HUES48 (cell line): Measurements from ENCODE around the gene FOXK1.
A peak's percentile ranks its signal among the peaks of the same experiment; 100 is the strongest.

Source experiments
- H3K27ac ChIP-seq: one replicate; pipeline ENCODE4 v1.7.0; 2013; ENCODE audit warnings: low read depth, low read length, inconsistent platforms
- H3K27me3 ChIP-seq: 2 replicates; pipeline ENCODE4 v1.6.1; 2013; ENCODE audit warnings: mild to moderate bottlenecking, low read length; ENCODE audit not compliant: control insufficient read depth, insufficient read depth
- H3K36me3 ChIP-seq: 2 replicates; pipeline ENCODE4 v1.6.1; 2013; ENCODE audit warnings: low read length; ENCODE audit not compliant: control insufficient read depth, insufficient read depth
- H3K4me1 ChIP-seq: 2 replicates; pipeline ENCODE4 v1.6.1; 2013; ENCODE audit warnings: mild to moderate bottlenecking, low read length; ENCODE audit not compliant: control insufficient read depth, insufficient read depth
- H3K4me3 ChIP-seq: 2 replicates; pipeline ENCODE4 v1.5.1; 2013; ENCODE audit warnings: mild to moderate bottlenecking, low read depth, low read length
- H3K9ac ChIP-seq: 2 replicates; pipeline ENCODE4 v1.6.1; 2013; ENCODE audit warnings: mild to moderate bottlenecking, low read depth, low read length, moderate library complexity
- H3K9me3 ChIP-seq: 2 replicates; pipeline ENCODE4 v1.6.1; 2013; ENCODE audit warnings: low read length; ENCODE audit not compliant: control insufficient read depth, insufficient read depth

Gene FOXK1

DNA sequence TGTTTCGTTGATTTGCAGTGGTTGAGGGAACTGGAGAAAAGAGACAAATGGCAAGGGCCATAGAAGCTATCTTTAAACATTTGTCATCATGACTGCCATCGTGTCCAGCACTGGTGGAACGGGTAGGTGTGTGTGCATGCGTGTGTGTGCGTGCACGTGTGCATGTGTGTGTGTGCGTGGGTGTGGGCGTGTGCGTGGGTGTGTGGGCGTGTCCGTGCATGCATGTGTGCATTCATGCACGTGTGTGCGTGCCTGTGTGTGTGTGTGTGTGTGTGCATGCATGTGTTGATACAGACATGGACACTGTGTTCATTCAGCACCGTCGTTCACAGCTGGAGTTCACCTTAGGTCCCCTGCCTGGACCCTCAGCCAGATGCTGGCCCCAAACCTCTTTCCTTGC, 55.2 kb downstream of the FOXK1 start:
- Histone ChIP-seq H3K27ac (no peak overlapping the region), H3K27me3 (peaks cover 7% of the 10 kb centered on the region), H3K4me3 (no peak overlapping the region), H3K4me1 (peaks cover 13% of the 10 kb centered on the region), H3K9me3 (no peaks in the 10 kb centered on the region), H3K9ac (no peak overlapping the region), H3K36me3 (peaks cover 7% of the 10 kb centered on the region; the same call in 1 of the 2 replicates)

DNA sequence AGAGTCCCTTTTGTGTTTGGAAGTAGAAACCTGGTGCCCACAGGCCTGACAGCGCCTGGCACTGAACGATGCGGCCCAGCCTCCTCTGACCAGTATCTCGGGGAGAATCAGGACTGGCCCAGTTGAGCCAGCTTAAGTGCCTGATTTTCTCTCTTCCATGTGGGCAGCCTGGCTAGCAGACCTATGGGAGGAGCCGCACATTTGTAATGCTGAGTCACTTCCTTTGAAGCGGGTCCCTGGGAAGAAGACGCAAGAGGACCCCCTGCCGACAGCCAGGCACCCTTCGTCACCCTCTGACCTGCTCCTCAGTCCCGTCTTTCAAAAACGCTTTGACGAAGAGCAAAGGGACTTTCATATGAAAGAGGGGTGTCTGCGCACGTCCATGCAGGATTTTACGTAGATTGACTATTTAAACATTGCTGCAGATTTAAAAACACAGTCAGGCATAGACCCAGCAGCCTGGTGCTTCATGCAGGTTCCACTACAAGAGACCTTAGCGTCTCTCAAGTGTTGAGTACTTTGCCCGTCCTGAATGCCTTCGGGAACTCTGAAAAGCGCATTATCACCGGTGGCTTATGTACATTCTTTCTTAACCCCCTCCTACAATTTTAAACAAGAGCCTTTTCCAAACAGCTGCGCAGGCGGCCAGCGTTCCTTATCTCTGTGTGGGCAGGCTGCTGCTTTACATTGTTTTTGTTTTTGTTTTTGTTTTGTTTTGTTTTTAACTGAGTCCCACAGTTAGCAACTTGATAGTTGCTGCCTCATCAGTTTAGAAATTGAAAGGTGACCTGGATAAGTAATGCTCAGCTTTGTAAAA, 56.8 kb downstream of the FOXK1 start:
- H3K4me3 ChIP-seq, result no peak overlapping the region
- H3K4me1 ChIP-seq, result peaks cover 17% of the 10 kb centered on the region
- H3K27ac ChIP-seq, result peak overlapping the region; percentile 92
- peak overlapping the region; percentile 43 for H3K9ac ChIP-seq
- H3K9me3 ChIP-seq, result no peaks in the 10 kb centered on the region
- H3K27me3 ChIP-seq, result peaks cover 24% of the 10 kb centered on the region
- H3K36me3 ChIP-seq, result peaks cover 12% of the 10 kb centered on the region; the same call in 1 of the 2 replicates

DNA sequence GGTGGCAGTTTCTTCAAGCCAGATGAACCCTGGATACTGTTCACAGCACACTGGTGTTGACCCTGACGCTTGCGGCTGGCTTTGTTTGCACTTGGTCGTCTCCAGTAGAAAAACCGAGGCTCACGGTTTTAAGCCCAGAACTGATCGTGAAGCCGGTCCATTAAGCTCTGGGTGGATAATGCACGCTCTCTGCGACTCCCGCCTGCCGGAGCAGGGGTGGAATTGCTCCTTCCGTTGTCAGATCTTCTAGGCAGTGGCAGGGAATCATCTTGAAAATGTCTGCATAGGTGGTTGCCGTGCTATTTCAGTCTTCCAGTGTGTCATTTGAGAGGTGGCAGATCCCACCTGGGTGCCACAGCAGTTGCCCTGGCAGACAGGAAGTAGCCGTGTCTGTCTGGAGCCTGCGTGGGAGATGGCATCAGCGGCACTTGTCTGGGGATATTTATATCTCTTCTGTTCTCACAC, 57.5 kb downstream of the FOXK1 start:
- Histone ChIP-seq H3K27ac (peak overlapping the region; percentile 92), H3K9ac (no peak overlapping the region), H3K9me3 (no peaks in the 10 kb centered on the region), H3K4me3 (no peak overlapping the region), H3K27me3 (peaks cover 30% of the 10 kb centered on the region), H3K4me1 (peaks cover 23% of the 10 kb centered on the region), H3K36me3 (peaks cover 12% of the 10 kb centered on the region; the same call in 1 of the 2 replicates)

DNA sequence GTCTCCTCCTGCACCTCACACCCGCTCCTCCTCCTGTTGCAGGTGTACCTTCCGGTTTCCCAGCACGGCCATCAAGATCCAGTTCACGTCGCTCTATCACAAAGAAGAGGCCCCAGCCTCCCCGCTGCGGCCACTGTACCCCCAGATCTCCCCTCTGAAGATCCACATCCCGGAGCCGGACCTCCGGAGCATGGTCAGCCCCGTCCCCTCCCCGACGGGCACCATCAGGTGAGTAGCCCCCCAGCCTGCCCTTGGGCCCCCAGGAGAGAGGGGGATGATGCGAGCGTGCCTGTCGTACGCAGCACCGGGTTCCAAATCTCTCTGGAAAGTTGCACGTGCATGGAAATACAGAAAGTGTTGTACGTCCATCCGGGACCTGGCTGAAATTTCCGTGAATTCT, 58.7 kb downstream of the FOXK1 start:
- H3K4me1 ChIP-seq, result peaks cover 27% of the 10 kb centered on the region

DNA sequence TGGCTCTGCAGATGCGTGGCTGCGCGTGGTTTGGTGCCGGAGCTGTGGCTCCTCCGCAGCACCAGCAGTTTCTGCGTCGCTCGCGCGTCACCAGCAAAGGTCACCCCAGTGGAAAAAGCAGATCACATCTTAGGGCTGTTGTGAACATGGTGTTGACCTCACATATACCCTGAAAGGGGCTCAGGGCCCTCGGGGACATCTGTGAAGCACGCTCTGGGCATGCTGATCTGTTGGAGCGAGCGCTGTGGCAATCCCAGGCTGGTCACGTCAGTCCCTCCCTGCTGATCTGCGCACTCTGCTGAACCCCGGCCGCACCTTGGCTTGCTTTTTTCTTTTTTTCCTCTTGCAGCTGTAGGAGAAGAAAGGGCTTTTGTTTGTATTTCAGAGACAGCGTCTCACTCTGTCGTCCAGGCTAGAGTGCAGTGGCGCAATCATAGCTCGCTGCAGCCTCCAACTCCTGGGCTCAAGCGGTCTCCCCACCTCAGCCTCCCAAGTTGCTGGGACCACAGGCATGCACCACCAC, 60.0 kb downstream of the FOXK1 start:
- H3K4me1 ChIP-seq, result peaks cover 29% of the 10 kb centered on the region

More for the DNA sequence above, 58.7 kb downstream of the FOXK1 start:
- Histone ChIP-seq H3K27me3 (peaks cover 34% of the 10 kb centered on the region), H3K9ac (no peak overlapping the region), H3K4me3 (no peak overlapping the region), H3K36me3 (peaks cover 12% of the 10 kb centered on the region; the same call in 1 of the 2 replicates), H3K9me3 (no peaks in the 10 kb centered on the region), H3K27ac (no peak overlapping the region)

DNA sequence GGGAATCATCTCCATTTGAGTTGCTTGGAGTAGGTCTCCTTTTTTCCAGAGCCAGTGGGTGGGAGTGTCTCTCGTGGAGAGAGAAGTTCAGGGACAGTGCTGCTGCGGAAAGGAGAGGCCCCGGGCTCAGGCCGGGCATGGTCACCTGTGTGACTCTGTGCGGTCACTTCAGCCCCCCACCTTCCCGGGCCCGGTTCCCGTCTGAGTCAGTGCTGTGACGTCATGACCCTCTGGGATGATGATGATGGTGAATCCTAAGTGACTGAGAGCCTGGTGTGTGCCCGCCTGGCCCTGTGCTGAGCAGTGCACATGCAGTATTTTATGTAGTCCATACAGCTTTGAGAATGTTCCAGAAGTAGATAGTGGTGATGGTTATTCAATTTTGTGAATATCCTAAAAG, 60.8 kb downstream of the FOXK1 start:
- Histone ChIP-seq H3K27ac (no peak overlapping the region), H3K4me1 (peaks cover 29% of the 10 kb centered on the region), H3K9ac (no peak overlapping the region), H3K9me3 (no peaks in the 10 kb centered on the region), H3K27me3 (peaks cover 43% of the 10 kb centered on the region), H3K4me3 (no peak overlapping the region), H3K36me3 (peaks cover 12% of the 10 kb centered on the region; the same call in 1 of the 2 replicates)

More for the DNA sequence above, 60.0 kb downstream of the FOXK1 start:
- no peak overlapping the region for H3K9ac ChIP-seq
- no peak overlapping the region for H3K27ac ChIP-seq
- H3K36me3 ChIP-seq, result peaks cover 12% of the 10 kb centered on the region; the same call in 1 of the 2 replicates
- H3K9me3 ChIP-seq, result no peaks in the 10 kb centered on the region
- no peak overlapping the region for H3K4me3 ChIP-seq
- H3K27me3 ChIP-seq, result peaks cover 43% of the 10 kb centered on the region

DNA sequence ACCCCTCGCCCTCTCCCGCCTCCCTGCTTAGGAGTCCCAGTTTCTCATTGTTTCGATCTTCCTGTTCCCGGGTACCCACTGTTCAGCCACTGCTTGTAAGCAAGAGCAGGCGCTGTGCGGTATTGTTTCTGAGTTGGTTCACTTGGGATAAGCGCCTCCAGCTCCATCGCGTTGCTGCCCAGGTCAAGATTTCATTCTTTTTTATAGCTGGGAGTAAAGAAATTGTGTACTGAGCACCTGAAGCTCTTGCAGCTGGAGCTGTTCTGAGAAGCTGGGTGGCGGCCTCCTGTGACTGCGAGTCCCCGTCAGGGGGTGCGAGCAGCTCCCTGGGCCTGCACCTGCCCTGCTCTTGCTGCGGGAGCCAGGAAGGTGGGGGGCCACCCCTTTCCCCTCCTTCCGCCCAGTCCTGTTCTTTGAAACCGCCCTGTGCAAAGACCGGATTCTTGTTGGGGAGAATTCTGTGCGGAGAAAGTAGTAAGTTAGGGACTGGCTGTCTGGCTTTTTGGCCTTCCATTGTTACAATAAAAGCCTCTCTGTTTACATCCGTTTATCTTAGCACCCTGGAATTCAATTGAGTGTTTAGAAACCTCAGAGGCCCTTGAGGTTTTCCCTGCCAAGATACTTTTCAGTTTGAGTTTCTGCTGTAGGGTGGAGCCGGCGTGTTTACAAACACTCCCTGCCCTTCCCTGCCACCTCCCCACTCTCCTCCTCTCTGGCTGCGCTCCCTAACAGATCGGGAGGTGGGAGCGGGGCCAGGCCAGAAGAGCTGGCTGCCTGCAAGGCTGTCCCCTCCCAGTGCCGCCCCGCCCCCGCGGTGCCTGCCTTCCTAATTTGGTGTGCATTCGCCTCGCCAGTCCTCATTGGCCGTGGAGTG, 62.5 kb downstream of the FOXK1 start:
- Histone ChIP-seq H3K9me3 (no peaks in the 10 kb centered on the region), H3K9ac (no peak overlapping the region; the same call in 1 of the 2 replicates), H3K4me1 (peaks cover 16% of the 10 kb centered on the region), H3K36me3 (peaks cover 12% of the 10 kb centered on the region; the same call in 1 of the 2 replicates), H3K27ac (peak overlapping the region; percentile 94), H3K4me3 (peak overlapping the region; percentile 43), H3K27me3 (peaks cover 43% of the 10 kb centered on the region)

DNA sequence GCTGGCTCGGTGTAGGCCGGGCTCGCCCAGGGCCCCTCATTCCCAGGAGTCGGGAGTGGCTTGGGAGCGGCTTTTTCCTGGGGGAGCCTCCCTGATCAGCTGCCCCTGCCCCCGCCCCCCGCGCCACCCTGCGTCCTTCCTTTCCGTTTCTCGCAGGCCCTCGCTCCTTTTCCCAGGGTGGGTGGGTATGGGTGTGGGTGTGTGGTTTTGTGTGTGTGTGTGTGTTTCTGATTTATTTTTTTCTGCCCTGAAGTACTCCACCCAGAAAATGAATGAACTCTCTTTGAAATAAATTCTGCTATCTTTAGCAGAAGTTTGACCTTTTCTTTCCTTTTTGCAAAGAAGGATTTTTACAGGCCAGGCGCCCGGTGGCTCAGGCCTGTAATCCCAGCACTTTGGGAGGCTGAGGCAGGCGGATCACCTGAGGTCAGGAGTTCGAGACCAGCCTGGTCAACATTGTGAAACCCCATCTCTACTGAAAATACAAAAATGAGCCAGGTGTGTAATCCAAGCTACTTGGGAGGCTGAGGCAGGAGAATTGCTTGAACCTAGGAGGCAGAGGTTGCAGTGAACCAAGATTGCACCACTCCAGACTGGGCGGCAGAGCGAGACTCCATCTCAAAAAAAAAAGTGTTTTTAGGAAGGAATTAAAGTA, 63.3 kb downstream of the FOXK1 start:
- H3K9me3 ChIP-seq, result no peaks in the 10 kb centered on the region
- peak overlapping the region; percentile 94 for H3K27ac ChIP-seq
- H3K9ac ChIP-seq, result no peak overlapping the region
- H3K4me1 ChIP-seq, result peaks cover 16% of the 10 kb centered on the region
- peaks cover 12% of the 10 kb centered on the region; the same call in 1 of the 2 replicates for H3K36me3 ChIP-seq
- peaks cover 43% of the 10 kb centered on the region for H3K27me3 ChIP-seq
- no peak overlapping the region for H3K4me3 ChIP-seq

DNA sequence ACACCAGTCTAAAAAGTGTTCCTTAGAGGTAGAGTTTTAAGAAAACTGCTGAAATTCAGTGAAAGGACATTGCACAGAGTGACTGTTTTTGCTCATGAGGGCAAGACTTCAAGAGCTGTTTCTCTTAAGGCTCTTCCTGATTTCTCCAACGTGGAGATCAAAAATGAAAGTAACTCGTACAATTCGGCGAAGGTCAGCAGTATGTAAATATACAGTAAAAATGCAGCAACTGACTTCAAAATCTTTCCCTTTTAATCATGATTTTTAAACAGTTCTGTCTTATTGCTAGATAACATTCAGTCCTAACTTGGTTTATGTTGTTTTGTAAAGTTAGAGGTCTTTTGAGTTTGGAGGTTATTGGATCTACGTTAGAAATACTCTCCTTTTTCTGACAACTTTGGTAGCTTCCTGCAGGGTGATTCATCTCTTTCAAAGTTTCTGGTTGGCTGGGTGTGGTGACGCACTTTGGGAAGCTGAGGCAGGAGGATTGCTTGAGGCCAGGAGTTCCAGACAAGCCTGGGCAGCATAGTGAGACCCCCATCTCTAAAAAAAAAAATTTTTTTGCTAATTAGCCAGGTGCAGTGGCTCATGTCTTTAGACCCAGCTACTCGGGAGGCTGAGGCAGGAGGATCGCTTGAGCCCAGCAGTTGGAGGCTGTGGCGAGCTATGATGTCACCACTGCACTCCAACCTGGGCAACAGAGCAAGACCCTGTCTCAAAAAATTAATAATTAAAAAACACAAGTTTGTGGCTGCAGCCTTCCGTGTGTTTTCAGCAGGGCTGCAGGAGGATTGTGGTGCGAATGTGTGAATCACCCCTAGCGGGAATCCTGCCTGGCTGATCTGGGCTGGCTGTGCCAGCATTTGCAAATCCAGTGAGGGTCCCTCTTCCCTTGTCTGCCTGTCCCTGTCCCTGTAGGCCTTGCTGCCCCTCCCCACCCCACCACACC, 64.2 kb downstream of the FOXK1 start:
- Histone ChIP-seq H3K27me3 (peaks cover 43% of the 10 kb centered on the region), H3K4me3 (no peak overlapping the region), H3K4me1 (peaks cover 16% of the 10 kb centered on the region), H3K9ac (no peak overlapping the region), H3K36me3 (peaks cover 12% of the 10 kb centered on the region; the same call in 1 of the 2 replicates), H3K27ac (peak overlapping the region; percentile 28), H3K9me3 (no peaks in the 10 kb centered on the region)
